HG03432 (cell line): ENCODE data around the gene TBC1D32.
"Not testable (repeated sequence)": the region's sequence is repeated elsewhere in the genome, so short reads cannot be mapped to it uniquely, and the experiment has no call there.

Experiments
- ATAC-seq: cut with Tn5 transposase; IDR thresholded peaks from one replicate; pipeline ENCODE4 v1.9.1; 2021; ENCODE audit warnings: mild to moderate bottlenecking, moderate library complexity; ENCODE audit not compliant: unreplicated experiment

TBC1D32 gene

GRCh38 chr6:121321282-121321681 is 13.0 kb downstream of the TBC1D32 start:
- no peak for ATAC-seq

GRCh38 chr6:121319603-121320002 is 14.7 kb downstream of the TBC1D32 start:
- ATAC-seq = no peak

- ATAC-seq = no peak
Measured at GRCh38 chr6:121319112-121319553, 15.1 kb downstream of the TBC1D32 start.

GRCh38 chr6:121314381-121315112 is 19.7 kb downstream of the TBC1D32 start:
- ATAC-seq = no peak

GRCh38 chr6:121311814-121312213 is 22.5 kb downstream of the TBC1D32 start:
- not testable (repeated sequence) for ATAC-seq

- ATAC-seq = no peak
Measured at GRCh38 chr6:121310495-121310894, 23.8 kb downstream of the TBC1D32 start.

GRCh38 chr6:121309768-121310469 is 24.4 kb downstream of the TBC1D32 start:
- ATAC-seq = no peak

- peak; percentile 89 for ATAC-seq
Measured at GRCh38 chr6:121305957-121306607, 28.2 kb downstream of the TBC1D32 start.

GRCh38 chr6:121302882-121303281 is 31.4 kb downstream of the TBC1D32 start:
- peak; percentile 75 for ATAC-seq

GRCh38 chr6:121301156-121301555 is 33.1 kb downstream of the TBC1D32 start:
- not testable (repeated sequence) for ATAC-seq

- no peak for ATAC-seq
Measured at GRCh38 chr6:121297694-121298093, 36.6 kb downstream of the TBC1D32 start.

- ATAC-seq = no peak
Measured at GRCh38 chr6:121285041-121285440, 49.2 kb downstream of the TBC1D32 start.

GRCh38 chr6:121274666-121275295 is 59.5 kb downstream of the TBC1D32 start:
- no peak for ATAC-seq

GRCh38 chr6:121263742-121264141 is 70.5 kb downstream of the TBC1D32 start:
- ATAC-seq = no peak

GRCh38 chr6:121260651-121261102 is 73.6 kb downstream of the TBC1D32 start:
- ATAC-seq = no peak

- peak; percentile 60 for ATAC-seq
Measured at GRCh38 chr6:121247386-121247785, 86.9 kb downstream of the TBC1D32 start.

GRCh38 chr6:121242386-121242785 is 91.9 kb downstream of the TBC1D32 start:
- ATAC-seq = no peak

GRCh38 chr6:121237859-121238258 is 96.4 kb downstream of the TBC1D32 start:
- ATAC-seq = no peak

GRCh38 chr6:121236984-121237383 is 97.3 kb downstream of the TBC1D32 start:
- no peak for ATAC-seq

GRCh38 chr6:121235386-121235785 is 98.9 kb downstream of the TBC1D32 start:
- ATAC-seq = no peak

- ATAC-seq = no peak
Measured at GRCh38 chr6:121223930-121224329, 110.3 kb downstream of the TBC1D32 start.
